ENCODE data around the gene VEZF1.

The VEZF1 gene

GRCh38 chr17:57926723-57927047, 61.4 kb downstream of the VEZF1 start:
- no peak for TF ChIP-seq ZNF274 (IDR thresholded peaks at IDR 0.05; ENCODE audit: low read depth, low read length)
- no peak overlapping the region for H3K4me3 ChIP-seq (ENCODE audit: low read length)

- no peak overlapping the region for H3K4me3 ChIP-seq (ENCODE audit: low read length)
- TF ChIP-seq ZNF274 (IDR thresholded peaks at IDR 0.05; ENCODE audit: low read depth, low read length): no peak
These were observed 62.6 kb downstream of the VEZF1 start for GRCh38 chr17:57925361-57925990.

GRCh38 chr17:57924677-57925076, 63.4 kb downstream of the VEZF1 start:
- H3K4me3 ChIP-seq (ENCODE audit: low read length): no peak overlapping the region
- no peak for TF ChIP-seq ZNF274 (IDR thresholded peaks at IDR 0.05; ENCODE audit: low read depth, low read length)

Measured in GM08714 (cell line).